GM06990 (cell line): ENCODE data around the gene B4GALNT3.
"Not testable (repeated sequence)": the region's sequence is repeated elsewhere in the genome, so short reads cannot be mapped to it uniquely, and the experiment has no call there.

Source experiments
- DNase-seq: peaks from one replicate; pipeline ENCODE4 v3.0.0-alpha.2; 2011; ENCODE audit not compliant: insufficient read length; ENCODE audit errors: extremely low read depth
- H3K27me3 ChIP-seq: replicated peaks from 2 replicates; pipeline ENCODE4 v1.6.0; 2011; ENCODE audit warnings: low read length; ENCODE audit not compliant: control insufficient read depth, insufficient read depth
- H3K36me3 ChIP-seq: 2 replicates; pipeline ENCODE4 v1.5.1; 2011; ENCODE audit warnings: low read length; ENCODE audit not compliant: control insufficient read depth, insufficient read depth
- H3K4me3 ChIP-seq: replicated peaks from 2 replicates; pipeline ENCODE4 v1.5.1; 2011; ENCODE audit warnings: low read depth, mild to moderate bottlenecking, control low read depth, low read length
- CTCF ChIP-seq: IDR thresholded peaks from 2 replicates; pipeline ENCODE4 v1.5.1; 2011; ENCODE audit warnings: low read length, control low read depth, mild to moderate bottlenecking, inconsistent platforms; ENCODE audit not compliant: insufficient read depth, poor library complexity, severe bottlenecking

Gene B4GALNT3

GRCh38 chr12:459430-460258 lies at the start of gene B4GALNT3:
Gene B4GALNT3 (plus strand): TSS chr12:459939. CDS start chr12:460377, 438 bp downstream.
- TF ChIP-seq CTCF = no peak
- Histone ChIP-seq H3K27me3 (peaks cover 3% of the 10 kb centered on the region), H3K4me3 (peak within 1 kb of the TSS; percentile 53), H3K36me3 (no peaks in the 10 kb centered on the region)
- DNase-seq = peak; percentile 14

- H3K27me3 ChIP-seq = no peaks in the 10 kb centered on the region
- no peak for DNase-seq
- TF ChIP-seq CTCF = no peak
These were observed 44.9 kb upstream of the B4GALNT3 start for GRCh38 chr12:414859-415258.

GRCh38 chr12:418432-418831 lies 41.3 kb upstream of the B4GALNT3 start:
- DNase-seq = no peak
- peaks cover 6% of the 10 kb centered on the region for H3K36me3 ChIP-seq

More at GRCh38 chr12:414859-415258, 44.9 kb upstream of the B4GALNT3 start:
- H3K4me3 ChIP-seq = no peak overlapping the region
- peaks cover 6% of the 10 kb centered on the region for H3K36me3 ChIP-seq

GRCh38 chr12:422526-422925 lies 37.2 kb upstream of the B4GALNT3 start:
- H3K4me3 ChIP-seq = no peak overlapping the region
- no peak for DNase-seq
- H3K27me3 ChIP-seq = no peaks in the 10 kb centered on the region
- H3K36me3 ChIP-seq = peaks cover 6% of the 10 kb centered on the region
- no peak for TF ChIP-seq CTCF

More at GRCh38 chr12:418432-418831, 41.3 kb upstream of the B4GALNT3 start:
- no peak for TF ChIP-seq CTCF
- H3K27me3 ChIP-seq = no peaks in the 10 kb centered on the region
- H3K4me3 ChIP-seq = no peak overlapping the region

- not testable (repeated sequence) for H3K4me3 ChIP-seq, H3K27me3 ChIP-seq, H3K36me3 ChIP-seq
These were observed 24.0 kb upstream of the B4GALNT3 start for GRCh38 chr12:435737-436136.

GRCh38 chr12:442235-442884 lies 17.4 kb upstream of the B4GALNT3 start:
- Histone ChIP-seq H3K27me3 (no peaks in the 10 kb centered on the region), H3K4me3 (no peak overlapping the region), H3K36me3 (peaks cover 4% of the 10 kb centered on the region)
- DNase-seq = no peak
- TF ChIP-seq CTCF = peak; percentile 60

More at GRCh38 chr12:435737-436136, 24.0 kb upstream of the B4GALNT3 start:
- not testable (repeated sequence) for DNase-seq
